GM12878 (cell line): ENCODE data around the gene FAXC. TPM values are rescaled to one million over a fixed set of nuclear protein-coding genes. Genes with fewer than 3 reads are reported as not detected.

Experiments
- ATAC-seq: fragments of 200-7000 bp; cut with Tn5 transposase; 3 replicates; pipeline ENCODE4 v1.9.1; 2020; ENCODE audit warnings: mild to moderate bottlenecking, moderate library complexity
- BruUV-seq: library from RNA; stranded (reverse); fragments of 400-500 nt; replicated peaks from 2 replicates; lab custom pipeline; 2021; lab: Mats Ljungman, UMichigan
- CTCF ChIA-PET: fragments of 300-600 bp; sonication (Branson Sonifier 250); formaldehyde crosslinking; extraction: SDS; loops from one replicate; lab custom pipeline; 2021; ENCODE audit warnings: inconsistent platforms; lab: Yijun Ruan, JAX
- POLR2A ChIA-PET: fragments of 350-600 bp; formaldehyde crosslinking; extraction: SDS; loops from one replicate; lab custom pipeline; 2021; ENCODE audit warnings: inconsistent platforms; lab: Charles Lee
- RAD21 ChIA-PET: fragments of 300-600 bp; sonication (Branson Sonifier 250); formaldehyde crosslinking; loops from one replicate; lab custom pipeline; 2023; ENCODE audit warnings: antibody characterized with exemption; ENCODE audit not compliant: unreplicated experiment; lab: Charles Lee
- SMC1A ChIA-PET: fragments of 300-600 bp; sonication (Branson Sonifier 250); formaldehyde crosslinking; loops from one replicate; lab custom pipeline; 2023; ENCODE audit not compliant: unreplicated experiment, uncharacterized antibody; lab: Charles Lee
- DNase-seq: peaks from one replicate; pipeline ENCODE4 v3.0.0-alpha.2; 2011; ENCODE audit warnings: low read depth, low spot score
- FAIRE-seq: peaks from 3 replicates; lab custom pipeline; 2011; peaks lifted over from hg19 to GRCh38; lab: Jason Lieb, UNC
- H2AFZ ChIP-seq: 2 replicates; pipeline ENCODE4 v1.6.0; 2011; ENCODE audit warnings: low read depth, low read length, control low read depth; ENCODE audit not compliant: control insufficient read depth
- H3K27ac ChIP-seq: 2 replicates; pipeline ENCODE4 v1.5.1; 2011; ENCODE audit warnings: control low read depth; ENCODE audit not compliant: control insufficient read depth, insufficient read depth
- H3K27me3 ChIP-seq, 2 experiments: replicated peaks in 1 of 2; 2 replicates each; pipeline versions ENCODE4 v1.6.0 to v1.6.1; 2011; ENCODE audit warnings: low read length in 1 of 2; ENCODE audit not compliant: control insufficient read depth in 2 of 2, insufficient read depth in 2 of 2
- H3K36me3 ChIP-seq, 2 experiments: 2 replicates each; pipeline ENCODE4 v1.5.1; 2011; ENCODE audit warnings: low read length in 1 of 2; ENCODE audit not compliant: control insufficient read depth in 2 of 2, insufficient read depth in 2 of 2
- H3K4me1 ChIP-seq: 2 replicates; pipeline ENCODE4 v1.6.1; 2011; ENCODE audit warnings: mild to moderate bottlenecking, low read length, moderate library complexity, mixed read lengths; ENCODE audit not compliant: control insufficient read depth, insufficient read depth
- H3K4me2 ChIP-seq: 2 replicates; pipeline ENCODE4 v1.6.0; 2011; ENCODE audit warnings: control low read depth; ENCODE audit not compliant: control insufficient read depth, insufficient read depth
- H3K4me3 ChIP-seq: fragments of 200-600 bp; sonication (generic); 2 replicates; pipeline ENCODE4 v1.5.1; 2016
- H3K79me2 ChIP-seq: 2 replicates; pipeline ENCODE4 v1.6.0; 2011; ENCODE audit warnings: low read length; ENCODE audit not compliant: control insufficient read depth, insufficient read depth
- H3K9ac ChIP-seq: 2 replicates; pipeline ENCODE4 v1.8.0; 2011; ENCODE audit warnings: low read length, control low read depth, mixed read lengths; ENCODE audit not compliant: control insufficient read depth, insufficient read depth
- H3K9me3 ChIP-seq: replicated peaks from 3 replicates; pipeline ENCODE4 v1.5.1; 2011; ENCODE audit warnings: mild to moderate bottlenecking, low read length; ENCODE audit not compliant: control insufficient read depth, insufficient read depth
- H4K20me1 ChIP-seq: 2 replicates; pipeline ENCODE4 v1.6.0; 2011; ENCODE audit not compliant: control insufficient read depth, insufficient read depth
- NFYA ChIP-seq: IDR thresholded peaks from 2 replicates; pipeline ENCODE4 v1.6.1; 2011; ENCODE audit warnings: low read depth, mild to moderate bottlenecking, low read length, improper control_type of control experiment, borderline replicate concordance
- SIN3A ChIP-seq: IDR thresholded peaks from 2 replicates; pipeline ENCODE4 v1.6.1; 2012; ENCODE audit warnings: low read depth, low read length, improper control_type of control experiment
- STAT1 ChIP-seq: fragments of 450-650 bp; conservative IDR thresholded peaks from 2 replicates; pipeline ENCODE4 v1.6.1; 2014; ENCODE audit warnings: antibody characterized with exemption, mild to moderate bottlenecking
- USF2 ChIP-seq: IDR thresholded peaks from 2 replicates; pipeline ENCODE4 v1.6.1; 2011; ENCODE audit warnings: low read depth, low read length, improper control_type of control experiment, borderline replicate concordance
- ZNF592 ChIP-seq: fragments of 450-650 bp; IDR thresholded peaks from 2 replicates; pipeline ENCODE4 v1.6.1; 2017; ENCODE audit warnings: mild to moderate bottlenecking, moderate library complexity
- WGBS: methylation state at CpG from one replicate; pipeline ENCODE4 v1.1.6; 2016; ENCODE audit warnings: low lambda C conversion rate; ENCODE audit not compliant: insufficient replicate concordance, insufficient coverage; ENCODE audit errors: missing lambda C conversion rate; 5-methylcytosine and 5-hydroxymethylcytosine counted together
- in situ Hi-C: fragments of 300-500 bp; cut with MboI; formaldehyde crosslinking; loops from 9 replicates; pipeline ENCODE4 v1.14.3; 2018; ENCODE audit warnings: mixed read lengths
- intact Hi-C: fragments of 100-400 bp; cut with micrococcal nuclease; formaldehyde crosslinking; loops from one replicate; pipeline ENCODE4 v1.14.2; 2022; ENCODE audit not compliant: unreplicated experiment
- polyA plus RNA-seq, 11 experiments: library from polyadenylated mRNA; depleted of rRNA in 4 of 11; unstranded in 6 of 11; stranded (reverse) in 5 of 11; fragments of >200 nt; fragmentation: Nextera tagmentation in 4 of 11; fragmentation: Illumina TruSeq in 1 of 11; extraction: Ambion mirVana in 4 of 11; extraction: Trizol in 1 of 11; gene quantifications; 1 replicate in 1 of 11; 2 replicates in 10 of 11; pipeline versions ENCODE4 v1.2.1 to v1.2.3, GENCODE V29; 2011 to 2016; ENCODE audit warnings: inconsistent platforms in 2 of 11, missing spikeins in 2 of 11, low read depth in 1 of 11
- total RNA-seq, 4 experiments: library from RNA; depleted of rRNA in 3 of 4; stranded (reverse); fragments of >200 nt in 3 of 4; fragmentation: Illumina TruSeq in 1 of 4; extraction: Trizol in 1 of 4; gene quantifications; 2 replicates each; pipeline versions ENCODE4 v1.2.1 to v1.2.3, GENCODE V29; 2013 to 2021

Gene FAXC
- total and polyA plus RNA-seq, 10 of the 15 experiments (the other 5 are each of a cell fraction or from before 2014, with no cell fraction given), result not detected

- RAD21 ChIA-PET, result no interaction called here
- no peaks in the 10 kb centered on the region for H4K20me1 ChIP-seq
- no peak for FAIRE-seq
Measured at GRCh38 chr6:99287523-99287922, 62.0 kb downstream of the FAXC start.

More at GRCh38 chr6:99287523-99287922, 62.0 kb downstream of the FAXC start:
- in situ Hi-C loops (no loop called here), intact Hi-C loops (no loop called here)
- CTCF ChIA-PET, result no interaction called here
- H3K9me3 ChIP-seq, result no peaks in the 10 kb centered on the region
- no peaks in the 10 kb centered on the region for H3K79me2 ChIP-seq
- no peak overlapping the region for H3K27ac ChIP-seq
- POLR2A ChIA-PET, result no interaction called here
- H2AFZ ChIP-seq, result no peak overlapping the region
- SMC1A ChIA-PET, result no interaction called here
- no TSS peak for BruUV-seq
- no peak overlapping the region for H3K9ac ChIP-seq
- no peak overlapping the region for H3K4me3 ChIP-seq
- 0 out of 4 replicates have a peak, but pooled peaks cover 0 to 3% of the 10 kb centered on the region in 2 experiments for H3K27me3 ChIP-seq
- H3K4me1 ChIP-seq, result no peaks in the 10 kb centered on the region
- 0% methylated on average over 2 of the region's 2 CpGs for WGBS
- ATAC-seq, result no peak
- H3K4me2 ChIP-seq, result no peak overlapping the region
- no peak for DNase-seq
- no peaks in the 10 kb centered on the region for H3K36me3 ChIP-seq
- TF ChIP-seq STAT1 (no peak), USF2 (no peak), SIN3A (no peak), NFYA (no peak), ZNF592 (no peak)
